Loucy (cell line): ENCODE results near the gene MFN2.

Source experiments
- H2AFZ ChIP-seq: fragments of 200-600 bp; sonication (generic); 2 replicates; pipeline ENCODE4 v1.6.0; 2016; ENCODE audit warnings: antibody characterized with exemption, mild to moderate bottlenecking, low read length, moderate library complexity
- H3F3A ChIP-seq: fragments of 200-600 bp; 2 replicates; pipeline ENCODE4 v1.6.0; 2016; ENCODE audit warnings: antibody characterized with exemption, low read depth, mild to moderate bottlenecking
- H3K27me3 ChIP-seq: fragments of 200-600 bp; sonication (generic); 2 replicates; pipeline ENCODE4 v1.6.1; 2014; ENCODE audit warnings: low read length, mild to moderate bottlenecking; ENCODE audit not compliant: insufficient read depth, poor library complexity, severe bottlenecking
- H3K36me3 ChIP-seq: fragments of 200-600 bp; sonication (generic); 2 replicates; pipeline ENCODE4 v1.6.1; 2016; ENCODE audit warnings: low read length; ENCODE audit not compliant: insufficient read depth
- H3K4me1 ChIP-seq: fragments of 200-600 bp; sonication (generic); 2 replicates; pipeline ENCODE4 v1.5.1; 2014; ENCODE audit warnings: low read length, mild to moderate bottlenecking; ENCODE audit not compliant: insufficient read depth, poor library complexity, severe bottlenecking
- H3K4me2 ChIP-seq: fragments of 200-600 bp; sonication (generic); 2 replicates; pipeline ENCODE4 v1.6.0; 2014; ENCODE audit warnings: antibody characterized with exemption, low read length, low read depth, mild to moderate bottlenecking; ENCODE audit not compliant: poor library complexity, severe bottlenecking
- H3K4me3 ChIP-seq: fragments of 200-600 bp; sonication (generic); 2 replicates; pipeline ENCODE4 v1.5.1; 2014; ENCODE audit warnings: low read length, mild to moderate bottlenecking, mixed read lengths; ENCODE audit not compliant: poor library complexity, severe bottlenecking
- H3K79me2 ChIP-seq: fragments of 200-600 bp; sonication (generic); 2 replicates; pipeline ENCODE4 v1.6.1; 2014; ENCODE audit warnings: low read length; ENCODE audit not compliant: insufficient read depth
- H3K9ac ChIP-seq: fragments of 200-600 bp; sonication (generic); 2 replicates; pipeline ENCODE4 v1.6.0; 2014; ENCODE audit warnings: mild to moderate bottlenecking, low read depth, low read length, moderate library complexity; ENCODE audit not compliant: poor library complexity, severe bottlenecking
- H3K9me2 ChIP-seq: fragments of 200-600 bp; sonication (generic); replicated peaks from 2 replicates; pipeline ENCODE4 v1.6.1; 2016; ENCODE audit warnings: low read depth, low read length, mixed read lengths
- H3K9me3 ChIP-seq: fragments of 200-600 bp; sonication (generic); 2 replicates; pipeline ENCODE4 v1.6.1; 2014; ENCODE audit warnings: mild to moderate bottlenecking, antibody characterized with exemption, low read length, low read depth; ENCODE audit not compliant: insufficient read depth
- H4K20me1 ChIP-seq: fragments of 200-600 bp; sonication (generic); 2 replicates; pipeline ENCODE4 v1.6.0; 2014; ENCODE audit warnings: antibody characterized with exemption, low read length, mild to moderate bottlenecking; ENCODE audit not compliant: insufficient read depth, poor library complexity, severe bottlenecking
- CTCF ChIP-seq: fragments of 200-600 bp; sonication (generic); conservative IDR thresholded peaks from 2 replicates; pipeline ENCODE4 v1.5.1; 2014; ENCODE audit warnings: mild to moderate bottlenecking, antibody characterized with exemption, low read length
- EZH2phosphoT487 ChIP-seq: fragments of 200-600 bp; IDR thresholded peaks from 2 replicates; pipeline ENCODE4 v1.6.1; 2018; ENCODE audit warnings: antibody characterized with exemption, mild to moderate bottlenecking, moderate library complexity, borderline replicate concordance

Gene MFN2

GRCh38 chr1:11952455-11953109 is 27.7 kb upstream of the MFN2 start:
- no peak for TF ChIP-seq CTCF
- no peak for TF ChIP-seq EZH2phosphoT487
- H3K36me3 ChIP-seq: no peaks in the 10 kb centered on the region

GRCh38 chr1:11955221-11955620 is 25.0 kb upstream of the MFN2 start:
- Histone ChIP-seq H3K9ac (no peak overlapping the region), H3K36me3 (peaks cover 6% of the 10 kb centered on the region; the same call in 1 of the 2 replicates), H3K4me1 (no peaks in the 10 kb centered on the region), H3K9me3 (no peaks in the 10 kb centered on the region), H3K4me2 (no peak overlapping the region), H4K20me1 (no peaks in the 10 kb centered on the region), H3K4me3 (no peak overlapping the region), H3F3A (no peaks in the 10 kb centered on the region), H3K27me3 (no peaks in the 10 kb centered on the region), H3K79me2 (no peaks in the 10 kb centered on the region), H3K9me2 (no peaks in the 10 kb centered on the region), H2AFZ (no peak overlapping the region)
- TF ChIP-seq CTCF (no peak), EZH2phosphoT487 (no peak)

More at GRCh38 chr1:11952455-11953109, 27.7 kb upstream of the MFN2 start:
- H3K27me3 ChIP-seq: no peaks in the 10 kb centered on the region
- H3K4me3 ChIP-seq: no peak overlapping the region
- no peak overlapping the region for H3K4me2 ChIP-seq
- H3F3A ChIP-seq: no peaks in the 10 kb centered on the region
- H3K9me2 ChIP-seq: no peaks in the 10 kb centered on the region
- no peak overlapping the region for H3K9ac ChIP-seq
- H3K79me2 ChIP-seq: no peaks in the 10 kb centered on the region
- H2AFZ ChIP-seq: no peak overlapping the region
- no peaks in the 10 kb centered on the region for H4K20me1 ChIP-seq
- no peaks in the 10 kb centered on the region for H3K9me3 ChIP-seq
- H3K4me1 ChIP-seq: no peaks in the 10 kb centered on the region

GRCh38 chr1:11957398-11957797 is 22.8 kb upstream of the MFN2 start:
- H4K20me1 ChIP-seq: no peaks in the 10 kb centered on the region
- H3F3A ChIP-seq: no peaks in the 10 kb centered on the region
- H3K4me1 ChIP-seq: no peaks in the 10 kb centered on the region
- no peak overlapping the region for H3K4me2 ChIP-seq
- TF ChIP-seq EZH2phosphoT487 (no peak), CTCF (no peak)
- H3K27me3 ChIP-seq: no peaks in the 10 kb centered on the region
- peaks cover 6% of the 10 kb centered on the region; the same call in 1 of the 2 replicates for H3K36me3 ChIP-seq
- no peaks in the 10 kb centered on the region for H3K9me3 ChIP-seq
- H3K4me3 ChIP-seq: no peak overlapping the region
- H3K9me2 ChIP-seq: no peaks in the 10 kb centered on the region
- H3K9ac ChIP-seq: no peak overlapping the region
- H3K79me2 ChIP-seq: no peaks in the 10 kb centered on the region
- H2AFZ ChIP-seq: no peak overlapping the region
